Smooth muscle cell (in vitro differentiated cells): ENCODE data around the gene MYBPC3. TPM values are rescaled to one million over a fixed set of nuclear protein-coding genes. Genes with fewer than 3 reads are reported as not detected.

Experiments used
- DNase-seq: peaks from one replicate; lab custom pipeline; 2025; ENCODE audit not compliant: unreplicated experiment; lab: John Stamatoyannopoulos, UW
- H2AFZ ChIP-seq: fragments of 200-600 bp; sonication (generic); 2 replicates; pipeline ENCODE4 v1.6.0; 2016; ENCODE audit warnings: antibody characterized with exemption, low read depth, mild to moderate bottlenecking
- H3F3A ChIP-seq: fragments of 200-600 bp; sonication (generic); 2 replicates; pipeline ENCODE4 v1.6.0; 2017; ENCODE audit warnings: antibody characterized with exemption, low read depth
- H3K27ac ChIP-seq: fragments of 200-600 bp; sonication (generic); 2 replicates; pipeline ENCODE4 v1.5.1; 2016; ENCODE audit warnings: low read depth, mild to moderate bottlenecking
- H3K27me3 ChIP-seq: fragments of 200-600 bp; sonication (generic); 2 replicates; pipeline ENCODE4 v1.6.1; 2016; ENCODE audit warnings: low read depth, mild to moderate bottlenecking
- H3K36me3 ChIP-seq: fragments of 200-600 bp; sonication (generic); 2 replicates; pipeline ENCODE4 v1.5.1; 2016; ENCODE audit warnings: low read depth
- H3K4me1 ChIP-seq: fragments of 200-600 bp; sonication (generic); 2 replicates; pipeline ENCODE4 v1.5.1; 2016; ENCODE audit warnings: low read depth
- H3K4me2 ChIP-seq: fragments of 200-600 bp; sonication (generic); 2 replicates; pipeline ENCODE4 v1.6.0; 2016; ENCODE audit warnings: mild to moderate bottlenecking
- H3K4me3 ChIP-seq: fragments of 200-600 bp; sonication (generic); 2 replicates; pipeline ENCODE4 v1.5.1; 2016; ENCODE audit warnings: mild to moderate bottlenecking
- H3K79me2 ChIP-seq: fragments of 200-600 bp; sonication (generic); 2 replicates; pipeline ENCODE4 v1.6.0; 2016; ENCODE audit warnings: low read depth, mild to moderate bottlenecking
- H3K9ac ChIP-seq: fragments of 200-600 bp; sonication (generic); 2 replicates; pipeline ENCODE4 v1.6.0; 2016; ENCODE audit warnings: low read depth
- H3K9me3 ChIP-seq: fragments of 200-600 bp; sonication (generic); replicated peaks from 2 replicates; pipeline ENCODE4 v1.5.1; 2016; ENCODE audit warnings: low read depth
- H4K20me1 ChIP-seq: fragments of 200-600 bp; sonication (generic); 2 replicates; pipeline ENCODE4 v1.6.0; 2016; ENCODE audit warnings: low read depth
- CTCF ChIP-seq: fragments of 200-600 bp; sonication (generic); IDR thresholded peaks from 2 replicates; pipeline ENCODE4 v1.5.1; 2017; ENCODE audit warnings: borderline replicate concordance, mild to moderate bottlenecking, antibody characterized with exemption; ENCODE audit not compliant: insufficient read depth, poor library complexity, severe bottlenecking
- WGBS: methylation state at CpG from one replicate; pipeline ENCODE4 v1.1.7; 2016; ENCODE audit warnings: low lambda C conversion rate; 5-methylcytosine and 5-hydroxymethylcytosine counted together
- polyA plus RNA-seq: library from polyadenylated mRNA; unstranded; fragments of >200 nt; fragmentation: Nextera tagmentation; extraction: Ambion mirVana; gene quantifications from 2 replicates; pipeline ENCODE4 v1.2.1, GENCODE V29; 2016
- total RNA-seq: library from RNA; depleted of rRNA; stranded (reverse); fragments of >200 nt; gene quantifications from 2 replicates; pipeline ENCODE4 v1.2.3, GENCODE V29; 2014

The MYBPC3 gene
- total and polyA plus RNA-seq, 2 experiments from 2014 or later = 0.03 TPM; not detected in 1

GRCh38 chr11:47394322-47395222 is 42.1 kb upstream of the MYBPC3 start:
- Histone ChIP-seq H3K4me1 (no peaks in the 10 kb centered on the region), H3K79me2 (no peaks in the 10 kb centered on the region), H3K36me3 (no peaks in the 10 kb centered on the region), H3K9me3 (no peaks in the 10 kb centered on the region), H3K4me2 (no peak overlapping the region), H3F3A (no peaks in the 10 kb centered on the region), H3K27me3 (no peaks in the 10 kb centered on the region), H4K20me1 (no peaks in the 10 kb centered on the region), H3K27ac (no peak overlapping the region), H2AFZ (no peak overlapping the region), H3K4me3 (no peak overlapping the region), H3K9ac (no peak overlapping the region)
- 96% methylated on average over 24 of the region's 39 CpGs for WGBS
- no peak for DNase-seq
- TF ChIP-seq CTCF = no peak

- Histone ChIP-seq H3K27ac (peak overlapping the region; percentile 42), H3K9me3 (no peaks in the 10 kb centered on the region), H3K36me3 (no peaks in the 10 kb centered on the region), H3K27me3 (no peaks in the 10 kb centered on the region), H4K20me1 (no peaks in the 10 kb centered on the region), H2AFZ (peak overlapping the region; percentile 77), H3F3A (no peaks in the 10 kb centered on the region), H3K79me2 (no peaks in the 10 kb centered on the region), H3K4me1 (no peaks in the 10 kb centered on the region), H3K9ac (no peak overlapping the region), H3K4me3 (no peak overlapping the region), H3K4me2 (no peak overlapping the region)
- TF ChIP-seq CTCF = no peak
- DNase-seq = no peak
- WGBS = 95% methylated on average over 9 of the region's 9 CpGs
These were observed 41.5 kb upstream of the MYBPC3 start for GRCh38 chr11:47394050-47394321.

- no peaks in the 10 kb centered on the region for H3K4me1 ChIP-seq
- no peaks in the 10 kb centered on the region for H3K9me3 ChIP-seq
- H3K4me2 ChIP-seq = no peak overlapping the region
- no peaks in the 10 kb centered on the region for H3F3A ChIP-seq
- no peaks in the 10 kb centered on the region for H3K36me3 ChIP-seq
- peak overlapping the region; percentile 77 for H2AFZ ChIP-seq
- H3K4me3 ChIP-seq = no peak overlapping the region
- no peak for TF ChIP-seq CTCF
- H3K27ac ChIP-seq = peak overlapping the region; percentile 42
- 69% methylated on average over 18 of the region's 20 CpGs for WGBS
- H3K79me2 ChIP-seq = no peaks in the 10 kb centered on the region
- H4K20me1 ChIP-seq = no peaks in the 10 kb centered on the region
- H3K27me3 ChIP-seq = no peaks in the 10 kb centered on the region
- H3K9ac ChIP-seq = no peak overlapping the region
- DNase-seq = no peak
These were observed 40.9 kb upstream of the MYBPC3 start for GRCh38 chr11:47393163-47394049.
